ENCODE results near the gene OST4.

- TF ChIP-seq POLR2A (IDR thresholded peaks at IDR 0.05), result no peak
- TF ChIP-seq, protein P1, sequence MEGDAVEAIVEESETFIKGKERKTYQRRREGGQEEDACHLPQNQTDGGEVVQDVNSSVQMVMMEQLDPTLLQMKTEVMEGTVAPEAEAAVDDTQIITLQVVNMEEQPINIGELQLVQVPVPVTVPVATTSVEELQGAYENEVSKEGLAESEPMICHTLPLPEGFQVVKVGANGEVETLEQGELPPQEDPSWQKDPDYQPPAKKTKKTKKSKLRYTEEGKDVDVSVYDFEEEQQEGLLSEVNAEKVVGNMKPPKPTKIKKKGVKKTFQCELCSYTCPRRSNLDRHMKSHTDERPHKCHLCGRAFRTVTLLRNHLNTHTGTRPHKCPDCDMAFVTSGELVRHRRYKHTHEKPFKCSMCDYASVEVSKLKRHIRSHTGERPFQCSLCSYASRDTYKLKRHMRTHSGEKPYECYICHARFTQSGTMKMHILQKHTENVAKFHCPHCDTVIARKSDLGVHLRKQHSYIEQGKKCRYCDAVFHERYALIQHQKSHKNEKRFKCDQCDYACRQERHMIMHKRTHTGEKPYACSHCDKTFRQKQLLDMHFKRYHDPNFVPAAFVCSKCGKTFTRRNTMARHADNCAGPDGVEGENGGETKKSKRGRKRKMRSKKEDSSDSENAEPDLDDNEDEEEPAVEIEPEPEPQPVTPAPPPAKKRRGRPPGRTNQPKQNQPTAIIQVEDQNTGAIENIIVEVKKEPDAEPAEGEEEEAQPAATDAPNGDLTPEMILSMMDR (IDR thresholded peaks at IDR 0.05), result no peak
Measured at GRCh38 chr2:27023740-27024139, 47.7 kb downstream of the OST4 start.
